Upper lobe of left lung (tissue), 4 donors: ENCODE data around the gene TPST1.

Experiments
- CTCF ChIP-seq, 6 experiments: fragments of 450-650 bp in 4 of 6; fragments of 200-600 bp in 2 of 6; sonication (generic) in 2 of 6; IDR thresholded peaks; one replicate each; pipeline ENCODE4 v1.5.1; 2016 to 2019; ENCODE audit warnings: antibody characterized with exemption in 6 of 6
- POLR2A ChIP-seq, 4 donors: fragments of 450-650 bp; IDR thresholded peaks; one replicate each; pipeline ENCODE4 v1.5.1; 2016 to 2017; ENCODE audit warnings: antibody characterized with exemption in 4 of 4, mild to moderate bottlenecking in 2 of 4

- TF ChIP-seq CTCF (IDR thresholded peaks at IDR 0.05): no peak
- no peak for TF ChIP-seq POLR2A (IDR thresholded peaks at IDR 0.05)
Observed at GRCh38 chr7:66245008-66245407, 39.9 kb downstream of the TPST1 start.
